OCI-LY3 (cell line): ENCODE data around the gene FIBCD1.

ENCODE experiments used
- CTCF ChIP-seq: fragments of 200-600, 300-600 bp; sonication (generic); IDR thresholded peaks from 2 replicates; pipeline ENCODE4 v1.5.1; 2014; ENCODE audit warnings: antibody characterized with exemption, low read length, low read depth
- EZH2phosphoT487 ChIP-seq: fragments of 200-600 bp; shearing (Covaris generic); IDR thresholded peaks from 2 replicates; pipeline ENCODE4 v1.6.1; 2018; ENCODE audit warnings: antibody characterized with exemption, mixed run types, low read depth

- TF ChIP-seq CTCF (no peak), EZH2phosphoT487 (no peak)
Measured at GRCh38 chr9:130985029-130985428, 46.0 kb upstream of the FIBCD1 start.
